Measurements from ENCODE around the gene MSS51.

The MSS51 gene

DNA sequence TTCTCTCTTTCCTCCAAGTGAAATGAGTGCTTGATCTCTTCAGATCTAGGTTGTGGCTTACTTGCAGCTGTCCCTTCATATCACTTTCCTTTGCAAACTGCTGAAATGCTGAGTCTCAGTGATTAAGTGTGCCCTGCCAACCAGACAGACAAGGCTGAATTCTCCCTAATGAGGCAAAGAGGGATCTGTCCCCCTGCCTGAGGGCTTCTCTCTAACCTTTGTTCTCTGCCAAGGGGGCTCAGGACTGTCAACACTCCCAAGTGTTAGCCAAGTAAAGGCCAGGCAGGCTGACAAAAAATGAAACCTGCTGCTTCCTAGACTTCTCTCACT, at the start of gene MSS51:
MSS51 (minus strand) TSS at position 24 of the 330 bp plus-strand sequence. CDS start 5,277 bp downstream, outside the sequence.
- no peak for DNase-seq

DNA sequence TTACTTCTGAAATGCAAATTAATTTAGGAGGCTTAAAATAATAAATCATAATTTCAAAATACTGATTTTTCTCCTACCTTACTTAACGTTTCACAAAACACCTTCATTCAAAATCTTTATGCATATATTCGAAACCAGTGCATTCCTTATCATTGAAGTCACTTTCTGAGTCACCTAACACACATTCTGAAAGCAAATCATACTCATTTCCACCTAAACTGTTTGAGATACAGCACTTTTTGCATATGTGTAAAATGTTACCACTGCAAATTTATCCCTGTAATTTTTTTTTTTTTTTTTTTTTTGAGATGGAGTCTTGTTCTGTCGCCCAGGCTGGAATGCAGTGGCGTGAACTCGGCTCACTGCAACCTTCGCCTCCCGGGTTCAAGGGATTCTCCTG, 46.8 kb upstream of the MSS51 start:
- DNase-seq: no peak

DNA sequence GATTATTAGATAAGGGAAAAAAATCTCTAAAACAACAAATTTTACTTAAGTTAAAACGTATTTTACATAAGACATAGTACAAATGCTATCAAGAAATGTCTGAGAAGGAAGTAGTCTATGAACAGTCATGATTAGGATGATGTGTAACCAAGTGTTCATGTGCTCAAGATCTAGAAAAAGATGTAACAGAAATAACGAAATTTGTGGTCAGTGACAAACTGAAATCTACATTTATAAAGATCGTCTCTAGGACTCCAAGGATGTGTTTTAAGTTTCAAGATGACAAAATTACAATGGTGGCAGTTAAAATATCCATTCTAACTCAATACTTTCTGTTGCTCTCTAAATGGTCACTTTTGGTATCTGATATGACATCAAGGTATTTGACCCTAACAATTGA, 45.3 kb upstream of the MSS51 start:
- no peak for DNase-seq

DNA sequence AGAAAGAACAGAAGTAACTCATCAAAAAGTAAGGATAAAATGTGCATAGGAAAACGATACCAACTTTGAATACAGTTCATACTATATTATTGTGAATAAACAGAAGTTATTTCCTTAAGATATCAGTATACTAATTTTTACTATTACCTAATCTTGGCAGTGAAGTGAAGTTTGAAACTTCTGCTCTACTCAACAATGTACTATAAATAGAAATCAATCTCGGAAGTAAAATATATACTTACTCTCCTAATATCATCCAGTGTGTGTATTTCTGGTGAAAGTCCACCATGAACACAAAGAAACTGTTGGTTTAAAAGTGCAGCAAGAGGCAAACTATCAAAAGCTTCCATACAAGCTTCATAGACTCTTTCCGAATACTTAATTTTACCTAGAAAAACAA, 37.9 kb upstream of the MSS51 start:
- no peak for DNase-seq

DNA sequence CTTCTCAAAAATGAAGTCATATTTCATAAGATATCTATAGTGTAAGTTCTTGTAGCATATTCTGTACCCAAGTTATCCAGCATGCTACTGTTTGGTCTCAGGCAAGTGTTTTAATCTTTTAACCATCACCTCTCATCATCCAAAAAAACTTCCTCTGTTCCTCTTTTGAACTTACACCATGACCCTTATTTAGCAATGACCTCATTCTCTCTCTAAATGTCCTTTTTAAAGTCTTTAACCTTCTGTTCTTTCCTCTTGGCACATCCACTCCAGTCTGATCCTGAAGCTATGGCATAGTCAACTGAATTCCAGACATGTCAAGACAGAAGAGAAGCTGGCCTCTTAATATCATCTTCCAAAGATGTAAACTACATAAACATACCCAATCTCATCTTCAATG, 36.2 kb upstream of the MSS51 start:
- no peak for DNase-seq

DNA sequence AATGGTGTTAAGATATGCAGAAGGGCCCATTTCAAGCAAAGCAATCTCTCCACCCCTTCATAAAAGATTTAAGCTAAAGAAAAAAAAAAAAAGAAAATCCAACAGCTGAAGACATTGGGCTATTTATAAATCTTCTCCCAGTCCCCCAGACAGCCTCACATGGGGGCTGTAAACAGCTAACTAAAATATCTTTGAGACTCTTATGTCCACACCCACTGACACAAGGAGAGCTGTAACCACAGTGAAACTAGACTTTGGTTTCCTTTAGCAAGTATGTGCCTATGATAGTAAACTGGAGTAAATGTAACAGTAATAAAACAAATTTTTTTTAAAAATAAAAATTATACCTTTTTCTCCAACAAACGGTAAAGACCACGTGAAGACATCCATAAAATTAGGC, 33.8 kb upstream of the MSS51 start:
- DNase-seq: no peak

DNA sequence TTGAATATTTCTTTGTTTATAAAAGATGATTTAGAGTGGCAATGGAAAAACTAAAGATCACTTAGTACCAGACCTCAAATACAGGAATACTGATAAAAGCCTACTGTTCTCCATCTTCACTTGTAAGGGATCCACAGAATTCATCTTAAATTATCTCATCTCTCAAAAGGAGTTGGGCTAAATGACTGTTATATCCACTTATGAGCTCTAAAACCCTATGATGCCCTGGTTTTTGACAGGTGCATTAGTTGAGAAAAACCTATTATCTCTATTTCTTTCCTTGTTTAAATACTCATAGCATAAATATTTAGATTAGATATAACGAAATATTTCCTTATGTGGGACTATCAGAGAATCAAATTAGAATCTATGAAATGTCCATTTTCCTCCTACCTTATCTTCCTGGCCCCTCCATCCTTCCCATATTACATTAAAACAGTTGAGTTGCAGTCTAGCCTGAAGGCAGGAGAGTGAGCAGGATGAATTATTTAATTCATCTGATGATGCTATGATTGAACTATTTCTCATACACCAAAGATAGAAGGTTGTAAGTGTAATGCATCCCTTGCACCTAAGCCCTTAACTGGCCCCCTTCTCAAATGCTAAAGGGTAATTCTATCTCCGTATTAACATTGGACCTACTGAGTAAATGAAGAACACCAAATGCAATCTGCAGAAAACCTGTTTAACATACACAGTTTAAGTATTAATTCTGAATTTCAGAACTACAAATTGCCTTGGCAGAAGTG, 32.8 kb upstream of the MSS51 start:
- DNase-seq: no peak

DNA sequence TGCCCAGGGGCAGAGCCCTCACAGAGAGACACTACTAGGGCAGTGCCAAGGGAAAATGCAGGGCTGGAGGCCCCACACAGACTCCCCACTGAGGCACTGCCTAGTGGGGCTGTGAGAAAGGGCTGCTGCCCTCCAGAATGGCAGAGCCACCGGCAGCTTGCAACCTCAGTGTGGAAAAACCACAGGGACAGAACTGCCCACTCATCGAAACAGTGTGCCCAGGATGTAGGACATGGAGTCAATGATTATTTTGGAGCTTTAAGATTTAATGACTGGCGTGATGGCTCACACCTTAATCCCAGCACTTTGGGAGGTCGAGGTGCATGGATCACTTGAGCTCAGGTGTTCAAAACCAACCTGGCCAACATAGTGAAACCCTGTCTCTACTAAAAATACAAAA, 27.5 kb upstream of the MSS51 start:
- DNase-seq: no peak

DNA sequence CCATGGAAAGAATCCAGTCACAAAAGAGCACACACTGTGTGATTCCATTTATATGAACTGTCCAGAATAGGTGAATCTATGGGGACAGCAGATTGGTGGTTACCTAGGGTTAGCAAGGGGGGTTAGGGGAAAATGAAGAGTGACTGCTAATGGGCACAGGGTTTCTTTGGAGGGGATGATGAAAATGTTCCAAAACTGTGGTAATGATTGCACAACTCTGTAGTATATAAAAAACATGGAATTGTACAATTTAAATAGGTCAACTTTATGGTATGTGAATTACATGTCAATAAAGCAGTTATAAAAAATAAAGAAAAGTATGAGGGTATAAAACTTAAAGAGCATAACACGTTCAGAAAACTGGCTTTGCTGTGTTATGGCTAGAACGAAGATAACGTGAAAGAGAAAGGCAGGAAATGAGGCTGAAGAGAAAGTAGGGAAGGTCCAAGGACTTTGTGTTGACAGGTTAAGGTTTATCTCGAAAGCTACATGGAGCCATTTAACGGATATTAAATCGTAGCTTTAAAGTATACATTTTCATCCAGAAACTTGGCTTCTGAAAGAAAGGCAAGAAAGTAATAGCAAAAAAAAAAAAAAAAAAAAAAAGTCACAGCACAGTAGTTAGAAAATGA, 26.4 kb upstream of the MSS51 start:
- DNase-seq: no peak

DNA sequence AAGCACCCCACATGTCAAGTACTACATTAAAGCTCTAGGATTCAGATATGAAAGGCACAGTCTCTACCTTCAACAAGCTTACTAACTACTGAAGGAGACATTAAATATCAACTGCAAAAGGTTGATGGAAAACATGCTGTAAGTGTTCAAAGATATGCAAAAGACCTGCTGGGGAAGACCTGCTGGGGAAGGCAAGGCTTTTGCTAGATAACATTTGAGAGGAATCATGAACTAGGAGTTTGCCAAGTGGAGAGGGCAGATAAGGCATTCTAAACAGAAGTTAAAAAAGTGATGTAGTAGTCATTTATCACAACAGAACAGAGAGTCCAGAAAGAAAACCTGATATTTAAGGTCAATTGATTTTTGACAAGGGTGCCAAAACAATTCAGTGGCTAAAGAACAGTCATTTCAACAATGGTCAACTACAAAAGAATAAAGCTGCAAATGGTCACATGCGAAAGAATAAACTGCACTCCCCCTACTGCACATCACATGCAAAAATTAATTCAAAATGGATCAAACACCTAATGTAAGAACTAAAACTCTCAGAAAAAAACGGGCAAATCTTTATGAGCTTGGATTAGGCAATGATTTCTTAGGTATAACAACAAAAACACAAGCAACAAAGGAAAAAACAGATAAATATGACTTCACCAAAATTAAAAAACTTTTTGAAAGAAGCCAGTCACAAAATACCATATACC, 23.0 kb upstream of the MSS51 start:
- DNase-seq: no peak

DNA sequence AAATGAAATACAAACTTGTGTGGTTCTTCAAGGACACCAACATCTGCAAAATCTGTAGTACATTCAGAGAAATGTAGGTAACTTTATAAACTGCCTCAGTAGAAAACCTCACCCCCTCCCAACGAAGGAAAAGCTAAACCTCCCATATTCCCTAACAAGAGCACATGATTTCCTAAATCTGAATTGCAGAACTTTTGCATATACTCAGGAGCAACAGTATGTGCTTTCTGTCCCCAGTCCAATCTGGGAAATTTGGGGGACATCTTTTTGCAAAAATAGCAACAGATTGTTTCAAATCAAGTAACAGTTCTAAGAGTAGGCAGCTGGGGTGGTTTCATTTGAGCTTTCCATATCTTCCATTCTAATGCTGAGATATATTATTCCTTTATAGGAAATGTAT, 15.8 kb upstream of the MSS51 start:
- no peak for DNase-seq

DNA sequence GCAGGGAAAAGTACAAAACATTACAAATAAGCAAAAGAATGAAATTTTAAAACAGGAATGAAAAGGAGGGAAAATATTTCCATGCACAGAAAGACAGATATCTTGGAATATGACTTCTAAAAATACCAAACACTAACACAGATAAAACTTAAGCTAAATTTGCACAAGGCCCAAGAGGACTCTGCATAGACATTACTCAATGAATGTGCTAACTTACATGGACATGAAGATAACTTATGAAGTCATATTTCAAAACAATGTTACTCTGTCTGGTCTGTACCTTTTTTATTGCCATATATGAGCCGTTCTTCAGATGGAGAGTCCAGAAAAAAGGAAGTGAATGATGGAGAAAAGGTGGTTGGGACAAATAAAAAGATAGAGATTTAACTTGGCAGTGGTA, 15.0 kb upstream of the MSS51 start:
- DNase-seq: no peak

DNA sequence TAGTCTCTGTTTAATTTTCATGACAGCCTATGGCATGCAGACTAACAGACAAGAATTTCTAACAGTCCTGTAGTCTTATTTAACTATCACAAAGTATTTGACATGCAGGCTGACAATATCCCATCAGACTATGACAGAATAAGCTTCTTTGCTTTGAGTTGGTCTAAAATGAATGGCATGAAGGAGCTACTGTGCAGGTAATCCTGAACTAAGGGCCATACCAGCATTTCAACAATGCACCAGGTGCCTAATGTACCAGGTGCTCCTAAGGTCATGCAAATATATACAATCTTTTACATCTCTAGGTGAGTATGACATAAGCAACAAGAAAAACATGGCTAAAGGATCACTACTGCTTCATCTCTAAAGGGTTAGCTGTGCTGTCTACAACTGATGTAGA, 13.6 kb upstream of the MSS51 start:
- no peak for DNase-seq

DNA sequence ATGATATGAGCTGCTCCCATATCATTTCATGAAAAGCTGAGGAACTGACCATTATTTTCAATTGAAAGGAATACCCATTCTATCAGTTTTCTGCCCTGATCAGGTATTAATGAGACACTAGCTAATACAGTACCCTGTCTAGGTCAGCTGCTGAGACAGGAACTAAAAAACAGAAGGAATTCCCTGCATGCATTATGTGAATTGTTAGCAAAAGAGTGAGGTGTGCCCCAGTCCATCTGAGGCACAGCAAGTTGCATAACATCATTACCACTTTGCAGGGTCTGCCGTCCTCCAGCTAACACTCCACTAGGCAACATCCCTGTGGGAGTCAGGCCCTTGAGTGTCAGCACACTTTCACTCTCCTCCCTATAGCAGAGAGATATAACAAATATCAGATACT, 11.1 kb upstream of the MSS51 start:
- no peak for DNase-seq

DNA sequence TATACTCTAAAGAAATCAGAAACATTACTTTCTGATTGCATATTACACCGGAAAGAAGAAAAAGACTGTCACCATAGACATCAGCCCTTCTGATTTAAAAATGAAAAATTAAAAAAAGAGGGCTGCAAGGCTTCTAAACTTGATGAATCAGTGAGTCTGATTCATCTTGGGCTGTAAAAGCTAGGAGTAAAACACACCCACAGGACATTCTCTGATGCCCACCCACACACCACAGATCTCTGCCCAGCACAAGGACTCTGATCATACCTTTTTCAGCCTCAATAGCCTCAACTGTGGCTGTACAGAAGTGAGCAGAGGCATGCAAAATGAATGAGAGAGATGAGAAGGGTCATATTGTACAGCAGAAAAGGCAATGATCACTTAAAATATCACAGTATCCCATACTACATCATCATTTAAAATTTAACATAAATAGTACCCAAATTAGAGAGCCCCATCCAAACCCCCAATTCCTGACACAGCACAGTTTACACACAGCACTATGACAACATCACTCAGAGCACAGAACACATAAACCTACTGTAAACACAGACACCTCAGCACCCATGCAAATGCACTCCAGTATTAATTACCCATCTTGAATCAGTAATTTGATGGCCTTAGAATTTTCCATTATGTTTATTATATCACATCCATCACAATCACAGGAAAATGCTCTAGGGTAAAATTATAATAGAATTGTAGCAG, 6.4 kb upstream of the MSS51 start:
- DNase-seq: no peak

DNA sequence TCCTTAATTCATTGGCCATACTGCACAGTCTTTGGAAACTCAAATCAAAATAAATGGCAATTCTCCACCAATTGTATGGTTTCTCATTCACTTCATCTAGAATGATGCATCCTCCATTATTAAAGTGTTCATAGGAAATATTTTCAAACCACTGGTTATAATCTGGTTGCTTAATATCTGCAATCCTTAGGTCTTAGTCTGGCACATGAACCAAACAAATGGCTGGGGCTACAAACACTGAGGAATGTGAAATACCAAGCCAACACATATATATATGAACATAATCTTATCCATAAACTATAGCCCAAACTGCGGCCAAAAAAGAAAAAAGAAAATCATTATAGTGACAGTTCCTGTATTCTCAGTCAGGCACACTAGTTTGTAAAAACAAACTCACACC, 5.7 kb upstream of the MSS51 start:
- DNase-seq: no peak

DNA sequence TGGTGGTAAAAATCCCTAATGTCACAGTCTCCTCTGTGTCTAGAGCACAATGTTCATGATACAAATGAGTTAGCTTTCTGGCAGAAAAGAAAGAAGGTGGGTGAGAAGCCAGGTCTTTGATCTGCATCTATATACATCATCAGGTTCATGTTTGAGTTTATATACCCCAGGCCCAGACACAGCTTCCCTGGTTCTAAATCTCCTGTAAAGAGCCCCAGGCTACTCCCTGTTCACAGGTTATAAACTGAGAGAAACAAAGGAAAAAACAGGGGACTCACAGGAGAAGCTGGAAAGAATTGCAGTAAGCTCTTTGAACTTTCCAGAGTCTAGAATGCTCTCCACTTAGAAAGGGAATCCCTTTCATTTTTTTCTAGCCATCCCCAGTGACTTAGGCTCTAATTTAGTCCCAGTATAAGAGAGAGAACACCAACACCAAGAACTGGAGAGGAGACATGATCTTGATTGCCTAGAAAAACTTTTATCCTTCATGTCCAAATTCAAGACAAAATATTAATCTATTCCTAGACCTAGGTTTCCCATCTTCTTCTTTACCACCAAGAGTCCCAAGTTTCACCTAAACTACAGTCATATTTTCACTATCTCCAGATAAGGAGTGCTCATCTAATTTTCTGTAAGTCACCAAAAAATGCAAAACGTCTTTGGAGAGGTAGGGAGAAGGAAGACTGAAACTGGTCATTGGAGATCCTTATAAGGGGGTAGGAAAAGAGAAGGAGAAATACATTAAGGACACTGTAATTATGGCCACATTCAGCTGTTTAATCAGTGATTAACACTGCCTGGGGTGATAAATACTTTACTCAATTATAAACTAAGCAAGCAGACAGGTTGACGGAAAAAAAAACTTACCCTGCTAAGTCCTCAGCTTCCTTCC, 469 bp downstream of the MSS51 start:
- no peak for DNase-seq

DNA sequence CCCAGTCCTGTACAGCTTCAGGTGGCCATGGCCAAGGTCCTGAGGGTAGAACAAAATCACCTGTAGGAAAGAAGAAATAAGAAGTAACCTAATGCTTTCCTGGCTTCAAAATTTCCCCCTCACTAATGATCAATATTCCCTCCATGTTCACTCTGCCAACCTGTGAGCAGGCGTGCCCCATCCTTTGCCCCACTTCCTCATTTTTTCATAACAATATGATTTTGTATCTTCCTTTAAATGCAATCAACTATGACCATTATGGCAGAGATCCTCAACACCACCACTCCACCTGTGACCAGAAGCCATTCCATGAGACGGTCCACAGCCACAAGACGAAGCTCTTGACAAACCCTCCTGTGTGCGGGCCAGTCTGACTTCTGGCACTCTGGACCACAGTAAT, 7.0 kb downstream of the MSS51 start:
- no peak for DNase-seq

DNA sequence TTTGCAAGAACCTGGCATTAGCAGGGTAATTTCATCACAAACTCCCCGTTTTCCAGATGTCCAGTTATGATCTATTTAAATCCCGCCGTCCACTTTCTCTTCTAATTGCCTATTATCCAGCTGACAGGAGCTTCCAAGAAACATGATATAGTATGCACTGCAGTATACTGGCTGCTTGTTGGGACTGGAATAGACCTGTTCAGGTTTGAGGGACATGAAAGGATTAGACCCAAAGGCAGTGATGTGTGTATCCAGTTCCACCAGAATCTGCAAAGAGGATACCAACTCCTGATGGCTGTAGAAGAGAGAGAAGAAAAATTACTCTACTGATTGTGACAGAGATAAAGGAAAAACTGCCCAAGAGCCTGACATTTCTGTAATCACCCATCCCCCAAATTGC, 8.9 kb downstream of the MSS51 start:
- DNase-seq: no peak

DNA sequence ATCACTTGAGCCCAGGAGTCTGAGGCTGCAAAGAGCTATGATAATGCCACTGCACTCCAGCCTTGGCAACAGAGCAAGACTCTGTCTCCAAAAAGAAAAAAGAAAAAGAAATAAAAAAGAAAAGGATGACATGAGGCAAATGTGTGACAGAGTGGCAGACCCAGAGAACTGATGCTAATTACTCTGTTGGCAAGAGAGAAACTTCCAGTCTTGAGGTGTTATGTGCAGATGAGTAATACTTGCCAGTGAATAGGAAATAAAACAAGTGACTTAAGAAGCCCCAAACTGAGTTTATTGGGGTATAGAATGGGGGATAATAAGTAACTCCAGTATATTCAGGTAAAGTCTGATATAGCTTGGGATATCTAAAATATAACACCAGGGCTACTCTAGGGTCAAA, 10.1 kb downstream of the MSS51 start:
- no peak for DNase-seq

DNA sequence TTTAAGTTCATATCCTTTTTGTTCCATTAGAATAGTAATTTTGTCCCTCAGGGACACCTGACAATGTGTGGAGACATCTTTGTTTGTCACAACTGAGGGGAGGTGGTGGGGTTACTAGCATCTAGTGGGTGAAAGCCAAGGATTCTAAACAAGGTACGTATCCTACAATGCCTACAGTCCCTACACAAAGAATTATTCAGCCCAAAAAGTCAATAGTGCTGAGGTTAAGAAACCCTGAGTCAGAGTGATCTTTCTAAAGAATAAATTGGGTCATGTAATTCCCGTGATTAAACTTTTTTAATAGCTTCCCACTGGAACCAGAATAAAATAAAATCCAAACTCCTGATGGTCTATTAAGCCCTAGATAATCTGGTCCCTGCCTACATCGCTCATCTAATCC, 16.8 kb downstream of the MSS51 start:
- no peak for DNase-seq

DNA sequence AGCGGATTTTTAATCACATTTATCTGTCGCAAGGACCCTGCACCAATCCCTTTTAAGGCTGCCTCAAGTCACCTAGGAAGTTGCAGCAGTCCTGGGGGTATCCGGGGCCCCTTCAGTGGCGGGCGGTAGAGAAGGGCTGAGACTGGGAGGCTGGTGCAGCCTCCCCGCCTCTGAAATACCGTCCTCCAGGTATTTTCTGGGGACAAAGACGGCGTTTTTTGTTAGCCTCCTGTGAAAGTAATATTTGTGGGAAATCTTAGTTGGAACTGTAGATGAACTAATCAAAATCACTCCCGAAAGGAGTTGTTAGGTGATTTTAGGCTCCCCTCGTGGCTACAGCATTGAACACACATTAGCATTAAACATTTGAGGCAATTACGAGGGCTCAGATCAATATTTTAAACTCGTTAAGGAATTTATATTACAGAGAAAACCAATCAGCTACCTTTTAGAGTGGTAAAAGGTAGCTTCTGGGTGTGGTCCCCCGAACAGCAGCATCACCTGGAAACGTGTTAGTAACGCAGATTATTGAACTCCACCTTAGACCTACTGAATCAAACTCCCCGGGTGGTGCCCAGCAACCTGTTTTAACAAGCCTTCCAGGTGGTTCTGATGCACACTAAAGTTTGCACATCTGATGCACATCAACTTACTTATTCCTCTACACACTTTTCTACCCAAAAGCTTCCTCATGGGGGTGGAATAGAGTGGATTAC, 19.0 kb downstream of the MSS51 start:
- DNase-seq: no peak
